Loucy (cell line): ENCODE measurements around the gene ATF1.

Experiments used
- CTCF ChIP-seq: fragments of 200-600 bp; sonication (generic); conservative IDR thresholded peaks from 2 replicates; pipeline ENCODE4 v1.5.1; 2014; ENCODE audit warnings: mild to moderate bottlenecking, antibody characterized with exemption, low read length
- EZH2phosphoT487 ChIP-seq: fragments of 200-600 bp; IDR thresholded peaks from 2 replicates; pipeline ENCODE4 v1.6.1; 2018; ENCODE audit warnings: antibody characterized with exemption, mild to moderate bottlenecking, moderate library complexity, borderline replicate concordance

- no peak for TF ChIP-seq CTCF
- no peak for TF ChIP-seq EZH2phosphoT487
Observed at GRCh38 chr12:50799908-50800307, 36.0 kb downstream of the ATF1 start.
